Mucosa of descending colon (tissue), 3 donors: ENCODE data around the gene SH3RF3. TPM values are rescaled to one million over a fixed set of nuclear protein-coding genes. Genes with fewer than 3 reads are reported as not detected.

ENCODE experiments used
- ATAC-seq: fragments of 200-7000 bp; cut with Tn5 transposase; one replicate; pipeline ENCODE4 v1.9.1; 2020; ENCODE audit warnings: mild to moderate bottlenecking, moderate library complexity
- DNase-seq, 3 donors: peaks; one replicate each; pipeline ENCODE4 v3.0.0-alpha.2; 2020
- H3K36me3 ChIP-seq: fragments of 200-600 bp; one replicate; pipeline ENCODE4 v1.8.0; 2021; ENCODE audit warnings: low read depth, mild to moderate bottlenecking
- H3K4me1 ChIP-seq: fragments of 200-600 bp; one replicate; pipeline ENCODE4 v1.8.0; 2021; ENCODE audit warnings: low read depth, mild to moderate bottlenecking
- H3K4me3 ChIP-seq: fragments of 200-600 bp; one replicate; pipeline ENCODE4 v1.8.0; 2021; ENCODE audit warnings: mild to moderate bottlenecking
- H3K9me3 ChIP-seq: fragments of 200-600 bp; one replicate; pipeline ENCODE4 v1.8.0; 2021; ENCODE audit warnings: mild to moderate bottlenecking
- intact Hi-C, 2 donors: fragments of 100-400 bp; cut with DNase I in 1 of 2; cut with micrococcal nuclease in 1 of 2; formaldehyde crosslinking; loops; one replicate each; pipeline versions ENCODE4 v1.11.0 to v1.11.1; 2022; cut with DNase I, micrococcal nuclease
- total RNA-seq, 3 donors: library from RNA; stranded (reverse); fragmentation: NEBNext Ultra II Directional in 2 of 3; extraction: Animal tissue kit (Norgen Biotek cat#: 25700) in 2 of 3; gene quantifications; one replicate each; pipeline versions ENCODE4 v1.2.1 to v1.2.4, GENCODE V29; 2021 to 2023
- TF ChIP-seq, protein P1 (sequence below): fragments of 200-600 bp; IDR thresholded peaks from one replicate; pipeline ENCODE4 v1.8.0; 2022; ENCODE audit warnings: antibody characterized with exemption, mild to moderate bottlenecking
- donor health status: DM: no; HTN: no; CAD: no; lungs with moderate emphysema.
- donor health status: DM: no; HTN: no; CAD: no.
- donor health status: DM: no; HTN: yes; CAD: no.

The SH3RF3 gene
- total RNA-seq, 3 donors from 2014 or later, result 1.9 to 3.7 (median 3.0) TPM

DNA sequence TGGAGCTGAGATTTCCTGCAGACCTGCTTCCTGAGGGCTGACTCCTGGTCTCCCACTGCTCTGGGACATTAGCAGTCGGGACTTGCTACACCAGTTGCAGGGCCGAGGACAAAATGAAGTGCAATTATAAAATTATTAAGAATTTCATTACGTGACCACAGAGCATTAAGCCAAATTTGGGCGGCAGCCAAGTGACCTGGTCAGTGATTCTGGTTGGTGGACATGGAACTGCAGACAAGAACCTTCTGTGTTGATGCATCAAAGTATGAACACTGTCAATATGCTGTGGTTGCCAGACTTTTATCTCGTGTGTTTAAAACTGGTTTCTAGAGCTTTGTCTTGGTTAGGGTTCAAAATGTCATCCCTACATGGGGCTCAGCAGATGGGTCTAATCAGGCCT lies 24.8 kb downstream of the SH3RF3 start:
- Histone ChIP-seq H3K9me3 (no peaks in the 10 kb centered on the region), H3K4me1 (peaks cover 3% of the 10 kb centered on the region), H3K4me3 (no peak overlapping the region), H3K36me3 (no peaks in the 10 kb centered on the region)
- intact Hi-C loops, result no loop called here
- no peak for ATAC-seq
- TF ChIP-seq, protein P1, sequence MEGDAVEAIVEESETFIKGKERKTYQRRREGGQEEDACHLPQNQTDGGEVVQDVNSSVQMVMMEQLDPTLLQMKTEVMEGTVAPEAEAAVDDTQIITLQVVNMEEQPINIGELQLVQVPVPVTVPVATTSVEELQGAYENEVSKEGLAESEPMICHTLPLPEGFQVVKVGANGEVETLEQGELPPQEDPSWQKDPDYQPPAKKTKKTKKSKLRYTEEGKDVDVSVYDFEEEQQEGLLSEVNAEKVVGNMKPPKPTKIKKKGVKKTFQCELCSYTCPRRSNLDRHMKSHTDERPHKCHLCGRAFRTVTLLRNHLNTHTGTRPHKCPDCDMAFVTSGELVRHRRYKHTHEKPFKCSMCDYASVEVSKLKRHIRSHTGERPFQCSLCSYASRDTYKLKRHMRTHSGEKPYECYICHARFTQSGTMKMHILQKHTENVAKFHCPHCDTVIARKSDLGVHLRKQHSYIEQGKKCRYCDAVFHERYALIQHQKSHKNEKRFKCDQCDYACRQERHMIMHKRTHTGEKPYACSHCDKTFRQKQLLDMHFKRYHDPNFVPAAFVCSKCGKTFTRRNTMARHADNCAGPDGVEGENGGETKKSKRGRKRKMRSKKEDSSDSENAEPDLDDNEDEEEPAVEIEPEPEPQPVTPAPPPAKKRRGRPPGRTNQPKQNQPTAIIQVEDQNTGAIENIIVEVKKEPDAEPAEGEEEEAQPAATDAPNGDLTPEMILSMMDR, result no peak
- no peak for DNase-seq

DNA sequence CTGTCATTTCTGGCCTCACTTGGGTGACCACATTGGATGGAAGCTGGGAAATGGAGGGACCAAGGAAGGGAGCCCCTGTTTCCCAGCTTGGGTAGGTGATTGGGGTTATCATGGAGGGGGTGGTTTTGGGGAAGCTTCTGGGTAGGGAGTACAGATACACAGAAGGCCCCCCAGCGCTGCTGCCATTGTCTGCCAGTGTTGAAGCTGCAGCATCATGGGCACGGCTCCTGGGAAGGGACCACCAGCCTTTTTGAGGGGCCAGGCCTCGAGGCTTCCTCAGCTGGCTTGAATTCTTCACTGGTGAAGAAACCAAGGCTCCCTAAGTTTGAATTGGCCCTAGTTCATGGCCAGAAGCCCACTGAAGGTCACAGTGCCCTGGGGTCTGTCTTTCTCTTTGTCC lies 25.2 kb downstream of the SH3RF3 start:
- H3K4me1 ChIP-seq, result peaks cover 3% of the 10 kb centered on the region
- H3K9me3 ChIP-seq, result no peaks in the 10 kb centered on the region
- intact Hi-C loops, result no loop called here
- ATAC-seq, result no peak
- H3K36me3 ChIP-seq, result no peaks in the 10 kb centered on the region
- TF ChIP-seq, protein P1, result no peak
- no peak for DNase-seq
- no peak overlapping the region for H3K4me3 ChIP-seq

DNA sequence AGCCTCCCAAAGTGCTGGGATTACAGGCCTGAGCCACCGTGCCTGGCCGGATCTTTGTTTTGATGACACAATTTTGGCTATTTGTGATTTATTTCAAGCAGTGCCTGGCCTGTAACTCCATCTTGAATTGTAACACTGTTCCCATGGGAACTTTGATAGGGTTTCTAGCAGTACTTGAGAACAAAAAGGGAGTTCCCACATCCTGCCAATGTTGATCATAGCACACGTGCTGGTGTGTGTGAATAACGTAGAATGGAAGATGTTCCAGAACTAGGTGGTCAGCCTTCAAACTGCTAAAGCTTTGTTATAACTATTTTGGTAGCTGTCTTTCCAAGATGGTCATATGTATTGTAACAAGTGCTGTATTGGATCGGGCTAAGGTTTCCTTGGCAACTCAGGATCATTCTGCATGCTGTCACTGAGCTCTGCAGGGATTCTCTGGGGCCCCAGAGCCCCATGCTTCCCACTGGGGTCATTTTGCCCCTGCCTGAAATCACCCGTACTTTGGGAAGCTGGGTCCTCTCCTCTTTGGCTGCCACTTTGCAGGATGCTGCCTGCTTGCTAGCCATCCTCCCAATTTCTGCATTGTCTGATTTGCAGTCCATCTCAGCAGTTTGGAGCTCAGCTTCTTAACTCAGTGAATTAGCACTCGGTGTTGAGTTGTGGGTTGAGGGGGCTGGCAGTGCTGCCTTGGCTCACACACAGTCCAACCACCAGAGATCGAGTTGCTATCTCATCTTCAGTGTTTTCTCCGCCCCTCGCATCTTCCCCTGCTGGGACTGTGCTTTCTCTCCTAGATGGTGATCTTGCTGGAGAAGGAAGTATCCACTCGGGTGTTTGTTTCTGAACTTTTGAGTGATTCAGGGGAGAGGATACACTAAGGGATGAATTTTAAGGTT lies 26.8 kb downstream of the SH3RF3 start:
- ATAC-seq (no peak), DNase-seq (no peak)
- H3K4me1 ChIP-seq, result peaks cover 3% of the 10 kb centered on the region
- H3K36me3 ChIP-seq, result no peaks in the 10 kb centered on the region
- TF ChIP-seq, protein P1, result no peak
- intact Hi-C loops, result no loop called here
- no peak overlapping the region for H3K4me3 ChIP-seq
- no peaks in the 10 kb centered on the region for H3K9me3 ChIP-seq

DNA sequence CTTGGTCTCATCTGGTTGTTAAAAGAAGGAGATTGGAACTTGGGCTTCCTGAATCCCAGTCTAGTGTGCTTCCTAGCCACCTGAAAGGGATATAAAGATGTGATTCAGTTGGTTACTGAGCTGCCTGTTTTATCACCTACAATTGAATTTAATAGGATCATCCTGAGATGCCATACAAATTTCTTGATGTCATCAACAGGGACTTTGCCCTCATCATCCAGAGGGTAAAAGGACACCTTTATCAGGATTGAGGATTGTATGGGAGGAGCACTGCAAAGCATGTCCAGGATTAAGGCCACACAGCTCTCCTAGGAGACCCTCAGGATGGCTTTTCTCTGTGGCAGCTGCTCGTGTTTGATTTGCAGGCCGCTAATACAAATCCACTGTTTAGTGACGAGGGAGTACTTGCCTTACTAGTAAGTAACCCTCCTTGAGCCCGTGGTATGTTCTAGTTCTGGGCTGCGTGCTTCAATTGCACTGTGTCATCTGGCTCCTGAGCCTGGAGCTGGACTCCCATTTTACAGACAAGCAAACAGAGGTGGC lies 28.6 kb downstream of the SH3RF3 start:
- ATAC-seq (peak; percentile 65), DNase-seq (no peak)
- TF ChIP-seq, protein P1, result no peak

DNA sequence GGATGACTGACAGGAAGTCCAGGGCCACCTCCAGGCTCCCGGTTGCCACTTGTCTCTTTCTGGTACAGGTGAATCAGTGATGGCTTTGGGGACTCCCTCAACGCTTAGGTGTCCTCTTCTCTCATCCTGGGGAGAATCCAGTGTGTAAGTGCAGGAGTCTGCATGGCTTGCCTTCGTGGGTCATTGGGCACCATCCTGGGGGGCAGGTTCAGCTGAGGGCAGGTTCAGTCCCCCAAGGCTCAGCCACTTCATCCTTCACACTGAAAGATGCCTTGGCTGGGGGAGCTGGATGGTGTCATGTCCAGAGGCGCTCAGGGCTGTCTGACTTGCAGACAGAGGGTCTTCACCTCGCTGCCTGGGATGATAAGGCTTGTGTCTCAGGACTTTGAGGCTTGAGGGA lies 29.2 kb downstream of the SH3RF3 start:
- DNase-seq (no peak), ATAC-seq (no peak)
- intact Hi-C loops, result no loop called here
- H3K4me1 ChIP-seq, result peaks cover 3% of the 10 kb centered on the region
- no peak overlapping the region for H3K4me3 ChIP-seq
- H3K9me3 ChIP-seq, result no peaks in the 10 kb centered on the region
- TF ChIP-seq, protein P1, result no peak
- H3K36me3 ChIP-seq, result no peaks in the 10 kb centered on the region

More for the DNA sequence above, 28.6 kb downstream of the SH3RF3 start:
- Histone ChIP-seq H3K36me3 (no peaks in the 10 kb centered on the region), H3K9me3 (no peaks in the 10 kb centered on the region), H3K4me1 (peaks cover 3% of the 10 kb centered on the region), H3K4me3 (no peak overlapping the region)
- intact Hi-C loops, result no loop called here
